SK-N-SH treated with all-trans-retinoic acid at 6 μM for 48 hours (cell line): ENCODE data around the gene SUSD3.

ENCODE experiments used
- ARNTL ChIP-seq: fragments of 450-650 bp; formaldehyde crosslinking; IDR thresholded peaks from 2 replicates; pipeline ENCODE4 v1.5.0; 2020; ENCODE audit warnings: low read depth, mild to moderate bottlenecking, moderate library complexity, borderline replicate concordance
- CREB5 ChIP-seq: fragments of 250-450 bp; sonication (Bioruptor Pico); IDR thresholded peaks from 2 replicates; pipeline ENCODE4 v1.5.1; 2020; ENCODE audit warnings: low read depth, mild to moderate bottlenecking, moderate library complexity
- CSDC2 ChIP-seq: fragments of 250-450 bp; sonication (Bioruptor Pico); IDR thresholded peaks from 2 replicates; pipeline ENCODE4 v1.5.0; 2020; ENCODE audit warnings: mild to moderate bottlenecking, moderate library complexity
- CSRNP3 ChIP-seq: fragments of 250-450 bp; sonication (Bioruptor Pico); IDR thresholded peaks from 2 replicates; pipeline ENCODE4 v1.5.1; 2021; ENCODE audit warnings: mild to moderate bottlenecking, moderate library complexity
- ESRRG ChIP-seq: fragments of 250-450 bp; sonication (Bioruptor Pico); IDR thresholded peaks from 2 replicates; pipeline ENCODE4 v1.6.1; 2021; ENCODE audit warnings: mild to moderate bottlenecking
- ISL1 ChIP-seq: fragments of 250-450 bp; sonication (Bioruptor Pico); IDR thresholded peaks from 2 replicates; pipeline ENCODE4 v2.1.2; 2022; ENCODE audit warnings: mild to moderate bottlenecking, moderate library complexity
- OSR1 ChIP-seq: fragments of 250-450 bp; sonication (Bioruptor Pico); IDR thresholded peaks from 2 replicates; pipeline ENCODE4 v1.8.0; 2022; ENCODE audit warnings: moderate library complexity, mild to moderate bottlenecking, inconsistent platforms
- PATZ1 ChIP-seq: fragments of 250-450 bp; sonication (Bioruptor Pico); IDR thresholded peaks from 2 replicates; pipeline ENCODE4 v1.8.0; 2020; ENCODE audit warnings: mild to moderate bottlenecking, moderate library complexity, borderline replicate concordance
- PPARA ChIP-seq: fragments of 250-450 bp; sonication (Bioruptor Pico); IDR thresholded peaks from 2 replicates; pipeline ENCODE4 v1.5.0; 2020; ENCODE audit warnings: mild to moderate bottlenecking, borderline replicate concordance
- TSHZ2 ChIP-seq: fragments of 250-450 bp; sonication (Bioruptor Pico); IDR thresholded peaks from 2 replicates; pipeline ENCODE4 v1.5.0; 2020; ENCODE audit warnings: mild to moderate bottlenecking, moderate library complexity
- ZFP3 ChIP-seq: fragments of 250-450 bp; sonication (Bioruptor Pico); IDR thresholded peaks from 2 replicates; pipeline ENCODE4 v1.5.0; 2020; ENCODE audit warnings: mild to moderate bottlenecking, moderate library complexity
- ZFP30 ChIP-seq: fragments of 450-650 bp; formaldehyde crosslinking; IDR thresholded peaks from 2 replicates; pipeline ENCODE4 v1.5.0; 2022; ENCODE audit warnings: mild to moderate bottlenecking, moderate library complexity
- ZNF565 ChIP-seq: fragments of 450-650 bp; formaldehyde crosslinking; conservative IDR thresholded peaks from 2 replicates; pipeline ENCODE4 v1.5.0; 2020; ENCODE audit warnings: low read depth, mild to moderate bottlenecking, moderate library complexity
- ZNF70 ChIP-seq: fragments of 450-650 bp; formaldehyde crosslinking; IDR thresholded peaks from 2 replicates; pipeline ENCODE4 v1.5.0; 2020; ENCODE audit warnings: mild to moderate bottlenecking, moderate library complexity

DNA sequence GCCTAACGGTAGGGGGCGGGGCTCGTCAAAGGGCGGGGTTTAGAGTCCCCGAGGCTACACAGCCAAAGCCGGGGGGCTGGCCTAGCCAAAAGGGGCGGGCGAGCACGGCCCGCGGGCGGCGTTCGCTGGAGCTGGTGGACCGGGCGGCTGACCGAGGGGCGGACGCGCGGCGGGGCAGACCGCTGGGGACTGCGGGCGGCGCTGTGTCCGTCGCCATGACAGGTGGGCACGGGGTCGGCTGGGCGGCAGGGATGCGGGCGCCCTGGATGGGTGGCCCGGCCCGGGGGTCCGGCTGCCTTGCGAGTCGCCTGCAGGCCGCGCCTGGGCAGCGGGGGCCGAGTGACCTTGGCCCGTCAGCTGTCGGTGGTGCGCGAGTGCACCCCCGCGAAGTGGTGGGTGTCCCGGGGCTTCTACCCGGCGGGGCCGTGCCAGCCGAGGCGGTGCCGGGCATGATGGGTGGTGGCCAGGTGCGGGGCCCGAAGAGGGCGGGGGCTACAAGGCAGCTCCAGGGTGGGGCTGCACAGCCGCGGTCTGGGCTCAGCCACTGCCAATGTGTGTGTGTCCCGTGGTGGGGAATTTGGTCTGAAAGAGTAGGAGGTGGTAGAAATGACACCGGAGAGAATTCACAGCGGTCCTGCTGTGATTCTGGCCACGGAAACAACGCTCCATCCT, 37.8 kb downstream of the SUSD3 start, which contains the start of gene CARD19:
- peak; percentile 30; the same call in 1 of the 2 replicates for TF ChIP-seq TSHZ2
- TF ChIP-seq ISL1 (CRISPR knock-in tag) = no peak
- no peak for TF ChIP-seq OSR1
- no peak for TF ChIP-seq CSDC2
- TF ChIP-seq ZNF70 (CRISPR knock-in tag) = no peak
- TF ChIP-seq ESRRG = no peak
- TF ChIP-seq ARNTL (CRISPR knock-in tag) = no peak
- no peak for TF ChIP-seq ZFP30
- TF ChIP-seq CSRNP3 (CRISPR knock-in tag) = no peak
- no peak for TF ChIP-seq ZNF565
- no peak for TF ChIP-seq ZFP3 (CRISPR knock-in tag)
- no peak for TF ChIP-seq PATZ1 (CRISPR knock-in tag)
- TF ChIP-seq CREB5 (CRISPR knock-in tag) = no peak
- no peak for TF ChIP-seq PPARA
